Measurements from ENCODE around the gene GLIS2. TPM values are rescaled to one million over a fixed set of nuclear protein-coding genes. Genes with fewer than 3 reads are reported as not detected.

Gene GLIS2
- total RNA-seq, 1 experiment from 2014 or later, result 22.1 TPM

- Mint-ChIP-seq H3K27ac (ENCODE audit: unreplicated experiment) (no peak overlapping the region), H3K4me3 (ENCODE audit: low read depth, unreplicated experiment) (no peak overlapping the region), H3K27me3 (ENCODE audit: unreplicated experiment) (no peaks in the 10 kb centered on the region), H3K36me3 (ENCODE audit: insufficient read depth, unreplicated experiment) (peaks cover 22% of the 10 kb centered on the region), H3K9me3 (ENCODE audit: low read depth, unreplicated experiment) (no peaks in the 10 kb centered on the region), H3K4me1 (ENCODE audit: low read depth, unreplicated experiment) (peaks cover 27% of the 10 kb centered on the region)
- TF ChIP-seq CTCF (IDR thresholded peaks at IDR 0.05; ENCODE audit: unreplicated experiment), result no peak
- no peak for DNase-seq
- CTCF ChIA-PET, result no interaction called here
- intact Hi-C loops (cut with micrococcal nuclease; ENCODE audit: unreplicated experiment), result no loop called here
- BruUV-seq (replicated peaks), result no TSS peak
Measured at GRCh38 chr16:4365014-4365406, 49.1 kb downstream of the GLIS2 start.

- intact Hi-C loops (cut with micrococcal nuclease; ENCODE audit: unreplicated experiment), result no loop called here
- Mint-ChIP-seq H3K36me3 (ENCODE audit: insufficient read depth, unreplicated experiment) (peaks cover 21% of the 10 kb centered on the region), H3K27ac (ENCODE audit: unreplicated experiment) (no peak overlapping the region), H3K9me3 (ENCODE audit: low read depth, unreplicated experiment) (no peaks in the 10 kb centered on the region), H3K4me1 (ENCODE audit: low read depth, unreplicated experiment) (peaks cover 27% of the 10 kb centered on the region), H3K27me3 (ENCODE audit: unreplicated experiment) (no peaks in the 10 kb centered on the region), H3K4me3 (ENCODE audit: low read depth, unreplicated experiment) (no peak overlapping the region)
- DNase-seq, result no peak
- CTCF ChIA-PET, result interaction anchor here (0.7 kb wide), 1 partner anchor 42 kb away, joined by 5 read pairs; no protein-coding TSS in a partner anchor
- no peak for TF ChIP-seq CTCF (IDR thresholded peaks at IDR 0.05; ENCODE audit: unreplicated experiment)
- no TSS peak for BruUV-seq (replicated peaks)
Measured at GRCh38 chr16:4365615-4366014, 49.7 kb downstream of the GLIS2 start.

GRCh38 chr16:4366016-4366415 lies 50.1 kb downstream of the GLIS2 start:
- H3K36me3 Mint-ChIP-seq (ENCODE audit: insufficient read depth, unreplicated experiment), result peaks cover 19% of the 10 kb centered on the region
- intact Hi-C loops (cut with micrococcal nuclease; ENCODE audit: unreplicated experiment), result no loop called here
- no peak for TF ChIP-seq CTCF (IDR thresholded peaks at IDR 0.05; ENCODE audit: unreplicated experiment)
- no peak overlapping the region for H3K27ac Mint-ChIP-seq (ENCODE audit: unreplicated experiment)
- no TSS peak for BruUV-seq (replicated peaks)
- no peaks in the 10 kb centered on the region for H3K27me3 Mint-ChIP-seq (ENCODE audit: unreplicated experiment)
- no peak for DNase-seq
- CTCF ChIA-PET, result interaction anchor here (0.5 to 0.7 kb wide), 3 partner anchors 42 to 591 kb away, joined by 3 to 5 read pairs (median 4); no protein-coding TSS in a partner anchor
- peaks cover 28% of the 10 kb centered on the region for H3K4me1 Mint-ChIP-seq (ENCODE audit: low read depth, unreplicated experiment)
- no peak overlapping the region for H3K4me3 Mint-ChIP-seq (ENCODE audit: low read depth, unreplicated experiment)
- no peaks in the 10 kb centered on the region for H3K9me3 Mint-ChIP-seq (ENCODE audit: low read depth, unreplicated experiment)

- no peak for TF ChIP-seq CTCF (IDR thresholded peaks at IDR 0.05; ENCODE audit: unreplicated experiment)
- Mint-ChIP-seq H3K4me3 (ENCODE audit: low read depth, unreplicated experiment) (no peak overlapping the region), H3K27me3 (ENCODE audit: unreplicated experiment) (no peaks in the 10 kb centered on the region), H3K4me1 (ENCODE audit: low read depth, unreplicated experiment) (peaks cover 33% of the 10 kb centered on the region), H3K36me3 (ENCODE audit: insufficient read depth, unreplicated experiment) (peaks cover 28% of the 10 kb centered on the region), H3K27ac (ENCODE audit: unreplicated experiment) (peak overlapping the region; percentile 18), H3K9me3 (ENCODE audit: low read depth, unreplicated experiment) (no peaks in the 10 kb centered on the region)
- BruUV-seq (replicated peaks), result no TSS peak
- intact Hi-C loops (cut with micrococcal nuclease; ENCODE audit: unreplicated experiment), result no loop called here
- no peak for DNase-seq
- CTCF ChIA-PET, result interaction anchor here (0.6 kb wide), 2 partner anchors 46 to 327 kb away, joined by 3 to 5 read pairs; no protein-coding TSS in a partner anchor
Measured at GRCh38 chr16:4367393-4367856, 51.6 kb downstream of the GLIS2 start.
